Measurements from ENCODE around the gene B4GALT2. TPM values are rescaled to one million over a fixed set of nuclear protein-coding genes. Genes with fewer than 3 reads are reported as not detected.

Gene B4GALT2
- polyA plus RNA-seq, 4 donors: 37.3 to 58.4 (median 42.3) TPM

DNA sequence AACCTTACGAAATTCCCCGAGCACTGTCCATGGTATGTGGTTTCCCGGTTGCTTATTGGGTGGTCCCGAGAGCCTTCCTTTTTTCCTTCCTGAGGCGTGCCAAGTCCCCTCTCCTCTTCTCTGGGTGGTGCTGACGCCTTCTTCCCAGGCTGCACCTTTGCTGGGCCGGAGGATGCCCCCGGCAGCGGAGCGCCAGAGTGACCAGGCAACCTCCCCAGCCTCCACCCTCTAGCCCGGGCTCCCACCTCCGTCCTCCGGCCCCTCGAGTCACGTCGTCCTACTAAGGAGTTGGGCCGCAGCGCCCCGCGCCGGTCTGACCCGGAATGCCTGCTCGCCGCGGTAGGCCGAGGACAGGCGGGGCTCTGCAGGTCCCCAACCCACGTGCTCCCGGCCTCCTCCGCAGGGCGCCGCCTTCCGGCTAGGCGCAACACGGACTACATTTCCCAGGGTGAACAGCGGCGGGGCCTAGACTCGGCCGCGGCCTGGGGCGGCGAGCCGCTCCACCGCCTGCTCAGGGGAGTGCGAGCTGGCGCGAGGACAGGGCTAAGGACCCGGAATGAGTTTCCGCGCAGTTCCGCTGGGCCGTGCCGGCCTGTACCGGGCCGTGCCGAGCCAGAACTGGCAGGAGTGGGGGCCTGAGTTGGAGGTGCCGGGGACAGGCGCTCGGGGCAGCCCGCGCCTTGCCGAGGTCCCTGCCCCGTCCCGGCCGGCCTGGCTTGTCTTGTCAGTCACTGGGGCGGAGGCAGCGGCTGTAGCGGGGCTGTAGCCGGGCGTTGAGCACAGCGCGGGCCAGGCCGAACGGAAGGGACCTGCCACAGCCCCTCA lies 32.6 kb upstream of the B4GALT2 start, which contains the start of gene IPO13:
Gene IPO13, plus strand, starts transcription at position 715 of the 825 bp plus-strand sequence. CDS start 651 bp downstream, outside the sequence.
- peak; percentile 88 to 93 (median 92) for DNase-seq (ENCODE audit: low read depth in 4 of 4, low spot score in 2 of 4)

GRCh38 chr1:43947061-43947873 lies 31.7 kb upstream of the B4GALT2 start:
- DNase-seq (ENCODE audit: low read depth in 4 of 4, low spot score in 2 of 4): no peak

DNA sequence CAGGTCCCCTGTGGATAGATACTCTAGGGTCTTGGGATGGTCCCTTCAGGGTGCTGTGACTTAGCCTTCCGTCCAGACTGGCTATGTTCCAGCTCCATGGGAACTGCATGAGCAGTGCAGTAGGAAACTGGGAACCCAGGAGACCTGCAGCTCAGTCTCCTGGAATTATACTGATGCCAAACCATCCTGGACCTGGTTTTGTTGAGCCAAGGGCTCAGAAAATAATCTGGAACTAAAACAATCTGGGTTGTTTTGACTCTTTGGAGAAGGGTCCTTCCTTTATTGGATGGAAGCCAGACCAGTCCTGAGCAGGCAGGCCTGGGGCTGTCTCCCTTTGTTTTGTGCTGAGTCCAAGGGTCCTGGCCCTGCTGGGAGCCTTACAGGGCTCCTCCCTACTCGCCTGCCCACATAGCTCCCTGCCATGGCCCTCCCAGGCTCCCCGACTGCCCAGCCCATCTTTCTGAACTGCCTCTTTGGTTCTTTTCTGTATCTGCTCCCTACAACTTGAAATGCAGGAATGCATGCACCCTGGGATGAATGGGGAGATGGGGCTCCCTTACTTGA lies 31.1 kb upstream of the B4GALT2 start:
- DNase-seq (ENCODE audit: low read depth in 4 of 4, low spot score in 2 of 4): no peak

DNA sequence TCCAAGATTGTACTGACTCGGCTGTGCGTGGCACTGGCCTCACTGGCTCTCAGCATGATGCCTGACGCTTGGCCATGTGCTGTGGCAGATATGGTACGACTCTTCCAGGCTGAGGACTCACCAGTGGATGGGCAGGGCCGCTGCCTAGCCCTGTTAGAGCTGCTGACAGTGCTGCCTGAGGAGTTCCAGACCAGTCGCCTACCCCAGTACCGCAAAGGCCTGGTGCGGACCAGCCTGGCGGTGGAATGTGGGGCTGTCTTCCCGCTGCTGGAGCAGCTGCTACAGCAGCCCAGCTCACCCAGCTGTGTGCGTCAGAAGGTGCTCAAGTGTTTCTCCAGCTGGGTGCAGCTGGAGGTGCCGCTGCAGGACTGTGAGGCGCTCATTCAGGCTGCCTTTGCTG lies 29.3 kb upstream of the B4GALT2 start:
- DNase-seq (ENCODE audit: low read depth in 4 of 4, low spot score in 2 of 4): no peak

- no peak for DNase-seq (ENCODE audit: low read depth in 4 of 4, low spot score in 2 of 4)
Measured at GRCh38 chr1:43951021-43951985, 27.7 kb upstream of the B4GALT2 start.

- no peak for DNase-seq (ENCODE audit: low read depth in 4 of 4, low spot score in 2 of 4)
Measured at GRCh38 chr1:43952731-43953346, 26.2 kb upstream of the B4GALT2 start.

DNA sequence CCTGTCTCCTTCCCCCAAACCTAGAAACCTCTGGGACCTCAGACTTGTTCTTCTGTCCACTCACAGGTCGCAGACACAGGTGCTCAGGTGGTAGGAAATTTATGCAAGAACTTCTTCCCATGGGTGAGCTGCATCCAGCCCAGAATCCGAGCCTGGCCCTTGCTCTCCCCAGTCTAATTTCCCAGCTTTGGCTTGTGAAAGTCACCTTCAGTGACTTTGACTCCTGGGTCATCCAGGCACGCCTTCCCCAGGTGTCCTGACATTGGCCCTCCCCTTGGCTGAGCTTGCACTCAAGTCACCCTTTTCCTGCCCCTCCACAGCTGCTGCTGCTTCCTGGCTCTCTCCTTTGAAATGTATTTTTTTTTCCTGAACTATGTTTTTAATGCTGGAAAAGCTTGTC lies 25.6 kb upstream of the B4GALT2 start:
- no peak for DNase-seq (ENCODE audit: low read depth in 4 of 4, low spot score in 2 of 4)

- DNase-seq (ENCODE audit: low read depth in 4 of 4, low spot score in 2 of 4): no peak
Measured at GRCh38 chr1:43954036-43954435, 25.0 kb upstream of the B4GALT2 start.

- DNase-seq (ENCODE audit: low read depth in 4 of 4, low spot score in 2 of 4): no peak
Measured at GRCh38 chr1:43956234-43956633, 22.8 kb upstream of the B4GALT2 start.

GRCh38 chr1:43957407-43958040 lies 21.5 kb upstream of the B4GALT2 start:
- no peak for DNase-seq (ENCODE audit: low read depth in 4 of 4, low spot score in 2 of 4)

DNA sequence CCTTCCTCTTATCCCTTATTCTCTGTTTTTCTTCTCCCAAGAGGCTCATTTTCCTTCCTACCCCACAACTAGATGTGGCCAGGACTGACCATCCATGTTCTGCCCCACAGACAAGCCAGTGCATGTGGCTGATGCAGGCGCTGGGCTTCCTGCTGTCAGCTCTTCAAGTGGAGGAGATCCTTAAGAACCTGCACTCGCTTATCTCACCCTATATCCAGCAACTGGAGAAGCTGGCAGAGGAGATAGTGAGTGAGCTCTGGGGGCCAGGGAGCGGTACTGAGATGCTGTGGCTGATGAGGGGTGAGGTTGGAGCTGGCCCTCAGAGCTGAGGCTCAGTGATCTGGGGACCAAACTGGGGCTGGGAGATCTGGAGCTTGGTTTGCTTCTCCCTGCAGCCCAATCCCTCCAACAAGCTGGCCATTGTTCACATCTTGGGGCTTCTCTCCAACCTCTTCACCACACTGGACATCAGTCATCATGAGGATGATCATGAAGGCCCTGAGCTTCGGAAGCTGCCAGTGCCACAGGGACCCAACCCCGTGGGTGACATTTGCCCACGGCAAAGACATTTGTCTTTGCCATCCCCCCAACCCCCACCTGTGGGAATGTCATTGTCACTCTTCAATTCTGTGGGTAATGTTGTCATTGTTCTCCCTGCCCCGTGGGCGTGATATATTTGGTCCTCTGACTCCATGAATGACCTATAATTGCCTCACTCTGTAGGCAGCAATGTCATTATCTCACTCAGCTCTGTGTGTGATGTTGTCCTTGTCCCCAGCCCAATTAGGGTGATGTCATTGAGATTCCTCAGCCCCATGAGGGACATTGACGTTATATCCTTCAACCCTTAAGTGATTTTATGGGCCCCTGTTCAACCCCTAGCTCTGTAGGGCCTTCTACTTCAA lies 20.4 kb upstream of the B4GALT2 start:
- no peak for DNase-seq (ENCODE audit: low read depth in 4 of 4, low spot score in 2 of 4)

DNA sequence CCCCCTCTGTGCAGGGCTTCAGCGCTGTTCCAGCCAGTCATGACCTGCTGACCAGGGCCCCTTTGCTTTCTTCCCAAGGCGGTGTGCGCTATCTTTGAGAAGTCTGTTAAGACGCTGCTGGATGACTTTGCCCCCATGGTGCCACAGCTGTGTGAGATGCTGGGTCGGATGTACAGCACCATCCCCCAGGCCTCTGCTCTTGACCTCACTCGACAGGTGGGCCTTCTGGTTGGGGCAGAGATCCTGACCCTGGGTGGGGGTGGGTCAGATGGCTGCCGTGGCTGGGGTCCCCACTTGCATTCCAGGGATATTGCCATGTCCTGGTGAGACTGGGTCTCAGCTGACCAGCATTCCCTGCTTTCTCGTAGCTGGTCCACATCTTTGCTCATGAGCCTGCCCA lies 18.2 kb upstream of the B4GALT2 start:
- no peak for DNase-seq (ENCODE audit: low read depth in 4 of 4, low spot score in 2 of 4)

DNA sequence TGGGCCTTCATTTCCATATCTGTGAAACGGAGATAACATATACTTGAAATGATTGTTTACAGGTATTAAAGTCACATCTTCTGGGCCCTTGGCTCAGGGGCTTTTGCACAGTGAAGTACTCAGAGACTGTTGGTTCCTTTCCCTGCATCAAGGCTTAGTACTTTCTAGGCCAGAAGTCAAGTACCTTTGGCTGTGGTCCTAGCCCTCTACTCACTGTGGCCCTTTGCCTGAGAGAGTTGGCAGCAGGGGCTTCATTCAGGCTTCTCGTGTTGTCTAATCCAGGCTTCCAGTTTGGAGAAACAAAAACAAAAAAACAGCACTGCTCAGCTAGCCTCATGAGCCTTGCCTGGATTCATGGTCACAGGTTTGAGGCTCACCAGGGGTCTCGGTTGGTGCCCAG lies 17.3 kb upstream of the B4GALT2 start:
- DNase-seq (ENCODE audit: low read depth in 4 of 4, low spot score in 2 of 4): no peak

DNA sequence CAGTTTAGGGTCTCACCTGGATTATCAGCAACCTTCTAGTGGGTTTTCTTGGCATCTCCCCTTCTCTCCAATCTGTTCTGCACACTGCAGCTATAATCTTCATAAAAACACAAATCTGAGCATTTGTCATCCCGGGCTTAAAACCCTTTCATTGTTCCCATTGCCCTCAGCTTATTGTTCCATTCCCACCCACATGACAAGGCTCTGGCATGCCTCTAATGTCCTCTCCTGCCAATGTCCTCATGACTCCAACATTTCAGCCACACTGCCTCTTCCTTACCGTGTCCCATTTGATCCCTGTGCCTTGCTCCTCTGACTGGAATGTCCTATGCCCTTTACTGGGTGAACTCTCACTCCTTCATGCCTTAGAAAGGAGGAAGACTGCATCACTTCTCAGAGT lies 16.7 kb upstream of the B4GALT2 start:
- DNase-seq (ENCODE audit: low read depth in 4 of 4, low spot score in 2 of 4): no peak

DNA sequence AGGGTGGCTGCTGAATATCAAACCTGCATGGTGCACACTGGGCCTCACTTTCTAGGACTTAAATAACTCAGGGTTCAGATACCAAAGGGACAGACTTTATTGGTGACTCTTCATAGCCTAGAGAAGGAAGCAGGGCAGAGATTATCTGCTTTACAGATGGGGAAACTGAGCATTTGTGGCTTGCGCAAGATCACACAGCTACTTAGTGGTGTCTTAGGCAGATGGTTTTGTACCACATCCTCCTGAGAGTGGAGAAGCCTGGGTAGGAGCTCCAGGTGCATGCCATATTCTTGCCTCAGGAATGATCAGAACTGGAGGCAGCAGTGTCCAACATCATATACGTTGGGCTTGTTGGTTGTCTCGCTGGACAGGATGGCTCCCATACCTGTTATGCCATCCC lies 16.0 kb upstream of the B4GALT2 start:
- DNase-seq (ENCODE audit: low read depth in 4 of 4, low spot score in 2 of 4): no peak

DNA sequence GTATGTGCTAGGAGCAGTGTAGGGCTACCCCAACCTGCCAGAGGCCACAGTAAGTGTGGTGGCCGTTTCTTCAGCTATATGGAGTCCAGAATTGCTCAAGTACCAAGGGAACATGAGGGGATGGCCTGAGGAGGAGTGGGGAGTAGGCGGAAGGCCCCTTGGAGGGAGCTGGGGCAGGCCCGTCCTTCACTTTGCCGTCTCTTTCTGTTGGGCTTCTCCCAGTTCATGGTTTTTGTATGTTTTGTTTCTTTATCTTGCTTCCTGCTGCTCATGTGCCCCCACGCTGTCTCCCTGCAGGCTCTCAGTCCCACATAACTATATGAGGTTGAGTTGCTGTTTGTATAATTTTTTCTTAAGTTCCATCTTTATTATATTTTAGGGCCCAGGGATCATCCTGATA lies 15.1 kb upstream of the B4GALT2 start:
- DNase-seq (ENCODE audit: low read depth in 4 of 4, low spot score in 2 of 4): no peak

GRCh38 chr1:43965316-43965715 lies 13.7 kb upstream of the B4GALT2 start:
- no peak for DNase-seq (ENCODE audit: low read depth in 4 of 4, low spot score in 2 of 4)

DNA sequence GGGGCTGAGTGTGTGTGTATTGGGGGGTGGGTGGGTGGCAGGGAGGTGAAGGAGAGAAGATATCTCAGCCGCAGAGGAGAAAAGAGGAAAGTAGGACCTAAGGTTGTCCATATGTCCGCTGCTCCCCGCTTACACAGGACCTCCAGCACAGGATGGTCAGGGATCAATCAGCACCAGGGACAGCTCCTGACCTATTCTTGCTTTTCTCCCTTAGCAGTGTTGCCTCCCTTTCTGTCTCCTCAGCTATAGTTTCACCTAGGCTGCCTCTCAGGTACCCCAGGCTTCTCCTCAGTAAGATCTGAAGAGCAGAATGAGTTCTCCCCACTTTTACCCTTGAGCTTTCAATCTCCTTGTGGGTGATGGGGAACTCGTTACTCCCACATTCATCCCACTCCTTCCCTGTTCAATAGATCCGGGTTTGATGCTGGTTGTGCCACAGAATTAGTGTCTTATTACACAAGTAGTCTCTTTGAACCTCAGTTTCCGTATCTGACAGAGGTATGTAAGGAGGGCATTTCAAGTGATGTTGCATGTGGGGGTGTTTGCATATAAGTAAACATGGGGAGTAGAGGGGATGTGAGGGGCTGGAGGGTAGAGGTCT lies 10.6 kb upstream of the B4GALT2 start:
- no peak for DNase-seq (ENCODE audit: low read depth in 4 of 4, low spot score in 2 of 4)
